ENCODE measurements around the gene MCM9.

DNA sequence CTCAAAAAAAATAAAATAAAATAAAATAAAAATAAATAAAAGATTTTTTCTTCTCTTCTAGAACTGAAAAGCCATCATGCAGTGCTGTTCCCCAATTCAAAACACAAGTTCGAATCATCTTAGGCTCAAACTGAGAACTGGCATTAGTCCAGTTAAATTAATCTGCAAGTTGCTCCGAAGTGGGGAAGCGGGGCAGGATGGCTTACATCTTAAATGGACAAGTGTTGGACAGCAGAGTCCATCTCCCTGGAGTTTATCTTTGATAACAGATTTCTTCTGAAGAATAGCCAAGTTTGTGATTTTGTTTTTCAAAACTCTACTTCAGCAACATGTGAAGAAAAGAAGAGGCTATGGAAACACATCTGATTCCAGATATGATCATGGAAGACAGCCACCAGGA lies 152.3 kb downstream of the MCM9 start:
- no peak for TF ChIP-seq POLR2A (IDR thresholded peaks at IDR 0.05)
- TF ChIP-seq, protein P1, sequence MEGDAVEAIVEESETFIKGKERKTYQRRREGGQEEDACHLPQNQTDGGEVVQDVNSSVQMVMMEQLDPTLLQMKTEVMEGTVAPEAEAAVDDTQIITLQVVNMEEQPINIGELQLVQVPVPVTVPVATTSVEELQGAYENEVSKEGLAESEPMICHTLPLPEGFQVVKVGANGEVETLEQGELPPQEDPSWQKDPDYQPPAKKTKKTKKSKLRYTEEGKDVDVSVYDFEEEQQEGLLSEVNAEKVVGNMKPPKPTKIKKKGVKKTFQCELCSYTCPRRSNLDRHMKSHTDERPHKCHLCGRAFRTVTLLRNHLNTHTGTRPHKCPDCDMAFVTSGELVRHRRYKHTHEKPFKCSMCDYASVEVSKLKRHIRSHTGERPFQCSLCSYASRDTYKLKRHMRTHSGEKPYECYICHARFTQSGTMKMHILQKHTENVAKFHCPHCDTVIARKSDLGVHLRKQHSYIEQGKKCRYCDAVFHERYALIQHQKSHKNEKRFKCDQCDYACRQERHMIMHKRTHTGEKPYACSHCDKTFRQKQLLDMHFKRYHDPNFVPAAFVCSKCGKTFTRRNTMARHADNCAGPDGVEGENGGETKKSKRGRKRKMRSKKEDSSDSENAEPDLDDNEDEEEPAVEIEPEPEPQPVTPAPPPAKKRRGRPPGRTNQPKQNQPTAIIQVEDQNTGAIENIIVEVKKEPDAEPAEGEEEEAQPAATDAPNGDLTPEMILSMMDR (IDR thresholded peaks at IDR 0.05): no peak

All from body of pancreas (tissue), 4 donors.